Muscle of leg (tissue), 11 donors: ENCODE measurements around the gene PSMA6. TPM values are rescaled to one million over a fixed set of nuclear protein-coding genes. Genes with fewer than 3 reads are reported as not detected.
"Not testable (repeated sequence)": the region's sequence is repeated elsewhere in the genome, so short reads cannot be mapped to it uniquely, and the experiment has no call there.

Experiments used
- DNase-seq: peaks from one replicate; pipeline ENCODE4 v3.0.0; 2013
- H3K27ac ChIP-seq: one replicate; pipeline ENCODE4 v1.5.1; 2013; ENCODE audit warnings: mild to moderate bottlenecking, low read length, control low read depth
- H3K27me3 ChIP-seq: one replicate; pipeline ENCODE4 v1.6.1; 2013; ENCODE audit warnings: low read length; ENCODE audit not compliant: control insufficient read depth, insufficient read depth
- H3K36me3 ChIP-seq: one replicate; pipeline ENCODE4 v1.6.1; 2013; ENCODE audit warnings: low read length; ENCODE audit not compliant: control insufficient read depth, insufficient read depth
- H3K4me1 ChIP-seq: one replicate; pipeline ENCODE4 v1.6.1; 2013; ENCODE audit warnings: low read length; ENCODE audit not compliant: control insufficient read depth, insufficient read depth
- H3K4me3 ChIP-seq: one replicate; pipeline ENCODE4 v1.5.1; 2013; ENCODE audit warnings: low read length, control low read depth
- H3K9me3 ChIP-seq: replicated peaks from 2 replicates; pipeline ENCODE4 v1.6.1; 2013; ENCODE audit warnings: low read depth, low read length; ENCODE audit not compliant: control insufficient read depth
- WGBS: methylation state at CpG from one replicate; pipeline ENCODE4 v1.1.5; 2013; ENCODE audit warnings: missing lambda C conversion rate; ENCODE audit not compliant: insufficient coverage; 5-methylcytosine and 5-hydroxymethylcytosine counted together
- polyA plus RNA-seq, 8 donors: library from polyadenylated mRNA; unstranded; fragments of 120-200 nt; gene quantifications; one replicate each; pipeline versions ENCODE4 v1.2.1 to v1.2.3, GENCODE V29; 2013; ENCODE audit warnings: inconsistent platforms in 1 of 8, low replicate concordance in 1 of 8; ENCODE audit not compliant: insufficient read length in 8 of 8, insufficient read depth in 1 of 8
- total RNA-seq: library from RNA; stranded (reverse); fragments of 120-200 nt; gene quantifications from one replicate; pipeline ENCODE4 v1.2.4, GENCODE V29; 2013

PSMA6 gene
- total and polyA plus RNA-seq, 9 donors, result 161 to 218 (median 181) TPM

DNA sequence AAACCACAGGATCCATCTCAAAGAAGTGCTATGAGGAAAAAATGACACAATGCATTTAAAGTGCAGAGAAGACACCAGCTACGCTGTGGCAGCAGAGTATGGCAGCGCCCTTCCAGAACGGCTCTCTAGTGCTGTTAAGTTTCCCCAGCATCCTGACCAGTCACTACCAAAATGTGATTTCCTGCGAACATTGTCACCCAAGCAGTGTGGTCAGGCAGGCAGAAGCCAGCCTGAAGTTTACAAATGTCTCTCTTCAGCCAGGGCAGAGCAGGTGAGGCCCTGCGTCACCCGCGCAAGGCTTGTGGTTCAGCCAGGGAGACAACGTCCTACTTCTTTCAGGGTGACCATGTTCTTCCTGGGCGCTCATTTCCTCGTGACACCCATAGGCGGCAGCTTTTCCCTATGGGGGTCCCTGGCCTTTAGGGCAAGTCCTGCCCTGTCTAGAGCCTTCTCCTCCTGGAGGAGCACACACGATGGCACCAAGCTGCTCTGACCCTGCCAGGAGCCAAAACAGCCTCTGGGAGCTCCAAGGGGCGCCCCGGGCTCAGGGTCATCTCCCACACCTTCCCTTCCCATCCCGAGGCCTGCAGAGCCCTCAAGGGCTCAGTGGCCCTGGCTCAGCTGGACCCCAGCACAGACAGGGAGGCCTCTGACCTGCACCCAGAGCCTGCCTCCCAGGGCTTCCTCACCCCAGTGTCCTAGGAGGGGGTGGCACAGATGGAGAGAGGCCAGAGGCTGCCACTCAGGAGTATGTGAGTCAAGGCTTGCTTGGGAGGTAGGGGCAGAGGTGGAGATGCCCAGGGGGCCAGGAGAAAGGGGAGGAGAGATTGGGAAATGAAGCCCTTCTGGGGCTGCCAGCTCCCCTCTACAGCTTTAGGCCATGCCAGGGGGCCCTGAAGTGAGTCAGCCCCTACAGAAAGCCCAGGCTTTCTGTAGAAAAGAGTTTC is 41.9 kb downstream of the PSMA6 start:
- no peaks in the 10 kb centered on the region for H3K27me3 ChIP-seq
- H3K4me1 ChIP-seq, result peaks cover 30% of the 10 kb centered on the region
- WGBS, result 74% methylated on average over 14 of the region's 15 CpGs

DNA sequence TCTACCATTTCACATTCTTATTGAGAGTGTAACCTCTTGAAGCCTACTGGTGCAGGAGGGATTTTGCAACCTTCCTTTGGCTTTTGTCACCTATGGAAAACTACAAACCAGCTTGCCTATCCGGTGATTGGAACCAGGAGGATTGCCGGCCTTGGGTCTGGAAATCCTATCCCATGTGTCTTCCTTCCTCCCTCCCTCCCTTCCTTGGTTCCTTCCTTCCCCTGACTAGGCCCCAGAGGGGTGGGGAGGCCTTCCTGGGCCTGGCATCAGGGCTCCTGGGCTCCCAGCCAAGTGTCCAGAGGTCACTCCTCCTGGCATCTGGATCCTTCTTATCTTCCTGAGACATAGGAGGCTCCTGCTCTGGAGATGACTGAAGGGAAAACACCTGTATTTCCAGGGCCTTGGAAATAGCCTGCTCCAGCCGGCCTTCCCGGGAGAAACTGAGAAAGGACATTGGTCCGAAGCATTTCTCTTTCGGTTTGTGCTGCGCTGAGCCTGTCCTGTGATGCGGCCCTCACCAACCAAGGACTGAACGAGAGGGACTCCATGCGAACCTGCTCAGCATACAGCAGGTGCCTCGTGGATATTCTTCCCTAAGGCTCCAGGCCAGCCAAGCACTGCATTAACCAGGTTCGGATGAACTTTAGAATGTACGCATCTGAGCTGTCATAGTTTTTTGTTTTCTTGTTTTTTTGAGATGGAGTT is 43.4 kb downstream of the PSMA6 start:
- DNase-seq, result peak; percentile 36
- H3K4me3 ChIP-seq, result no peak overlapping the region
- H3K27me3 ChIP-seq, result no peaks in the 10 kb centered on the region
- WGBS, result 79% methylated on average over 11 of the region's 13 CpGs
- H3K27ac ChIP-seq, result peak overlapping the region; percentile 20
- H3K4me1 ChIP-seq, result peaks cover 38% of the 10 kb centered on the region
- no peaks in the 10 kb centered on the region for H3K9me3 ChIP-seq
- no peaks in the 10 kb centered on the region for H3K36me3 ChIP-seq

More for the DNA sequence above, 41.9 kb downstream of the PSMA6 start:
- Histone ChIP-seq H3K27ac (no peak overlapping the region), H3K36me3 (no peaks in the 10 kb centered on the region), H3K4me3 (no peak overlapping the region), H3K9me3 (no peaks in the 10 kb centered on the region)
- no peak for DNase-seq

DNA sequence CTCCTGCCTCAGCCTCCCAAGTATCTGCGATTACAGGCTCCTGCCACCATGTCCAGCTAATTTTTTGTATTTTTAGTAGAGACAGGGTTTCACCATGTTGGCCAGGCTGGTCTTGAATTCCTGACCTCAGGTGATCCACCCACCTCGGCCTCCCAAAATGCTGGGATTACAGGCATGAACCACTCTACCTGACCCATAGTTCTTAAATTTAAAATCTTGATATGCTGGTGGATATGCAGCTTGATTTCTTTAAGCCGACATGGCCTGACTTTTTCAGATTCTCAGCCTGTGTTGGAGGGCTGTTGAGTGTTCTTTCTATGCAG is 44.0 kb downstream of the PSMA6 start:
- not testable (repeated sequence) for DNase-seq, H3K36me3 ChIP-seq, H3K4me3 ChIP-seq, H3K9me3 ChIP-seq, H3K27me3 ChIP-seq
- Histone ChIP-seq H3K27ac (peak overlapping the region; percentile 83), H3K4me1 (peaks cover 43% of the 10 kb centered on the region)
- no CpG with 5 or more reads among the region's 3 CpGs for WGBS

DNA sequence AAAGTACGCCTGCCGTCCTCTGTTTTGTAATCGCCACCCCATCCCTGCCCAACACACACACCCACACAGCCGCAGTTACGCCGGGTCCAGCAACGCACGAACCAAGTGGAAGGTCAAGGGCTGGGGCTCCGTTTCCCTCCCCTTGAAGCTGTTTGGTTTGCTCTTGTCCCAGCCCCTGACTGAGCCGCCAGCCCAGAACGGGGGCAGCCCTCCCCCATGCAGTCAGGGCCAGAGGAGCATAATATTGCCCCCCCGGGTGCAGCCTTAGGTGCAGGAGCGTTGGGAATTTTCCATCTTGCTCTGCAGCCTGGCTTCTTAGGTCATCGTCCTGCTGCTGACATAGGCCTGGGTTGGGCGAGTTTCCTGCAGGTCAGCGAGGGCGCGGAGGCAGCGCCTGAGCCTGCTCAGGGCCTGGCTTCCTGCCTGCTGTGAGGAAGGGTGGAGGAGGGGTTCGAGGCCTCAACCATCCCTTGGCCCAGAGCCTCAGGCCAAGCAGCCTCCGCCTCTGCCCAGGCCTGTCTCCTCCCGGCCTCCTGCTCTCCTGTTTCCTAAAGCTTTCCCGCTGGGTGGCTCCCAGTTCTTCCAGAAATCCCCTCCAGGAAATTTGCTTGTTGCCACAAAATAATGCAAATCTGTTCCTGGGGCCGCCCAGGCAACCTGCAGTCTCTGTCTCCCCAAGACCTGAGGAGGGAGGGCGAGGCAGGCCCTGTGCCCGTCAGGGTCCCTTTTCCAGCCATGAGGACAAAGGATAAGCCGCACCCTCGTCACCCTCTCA is 44.5 kb downstream of the PSMA6 start:
- WGBS, result 22% methylated on average over 24 of the region's 28 CpGs
- peaks cover 49% of the 10 kb centered on the region for H3K4me1 ChIP-seq
- no peaks in the 10 kb centered on the region for H3K36me3 ChIP-seq
- H3K27ac ChIP-seq, result peak overlapping the region; percentile 83
- H3K27me3 ChIP-seq, result no peaks in the 10 kb centered on the region
- no peak overlapping the region for H3K4me3 ChIP-seq
- DNase-seq, result peak; percentile 88
- H3K9me3 ChIP-seq, result no peaks in the 10 kb centered on the region

DNA sequence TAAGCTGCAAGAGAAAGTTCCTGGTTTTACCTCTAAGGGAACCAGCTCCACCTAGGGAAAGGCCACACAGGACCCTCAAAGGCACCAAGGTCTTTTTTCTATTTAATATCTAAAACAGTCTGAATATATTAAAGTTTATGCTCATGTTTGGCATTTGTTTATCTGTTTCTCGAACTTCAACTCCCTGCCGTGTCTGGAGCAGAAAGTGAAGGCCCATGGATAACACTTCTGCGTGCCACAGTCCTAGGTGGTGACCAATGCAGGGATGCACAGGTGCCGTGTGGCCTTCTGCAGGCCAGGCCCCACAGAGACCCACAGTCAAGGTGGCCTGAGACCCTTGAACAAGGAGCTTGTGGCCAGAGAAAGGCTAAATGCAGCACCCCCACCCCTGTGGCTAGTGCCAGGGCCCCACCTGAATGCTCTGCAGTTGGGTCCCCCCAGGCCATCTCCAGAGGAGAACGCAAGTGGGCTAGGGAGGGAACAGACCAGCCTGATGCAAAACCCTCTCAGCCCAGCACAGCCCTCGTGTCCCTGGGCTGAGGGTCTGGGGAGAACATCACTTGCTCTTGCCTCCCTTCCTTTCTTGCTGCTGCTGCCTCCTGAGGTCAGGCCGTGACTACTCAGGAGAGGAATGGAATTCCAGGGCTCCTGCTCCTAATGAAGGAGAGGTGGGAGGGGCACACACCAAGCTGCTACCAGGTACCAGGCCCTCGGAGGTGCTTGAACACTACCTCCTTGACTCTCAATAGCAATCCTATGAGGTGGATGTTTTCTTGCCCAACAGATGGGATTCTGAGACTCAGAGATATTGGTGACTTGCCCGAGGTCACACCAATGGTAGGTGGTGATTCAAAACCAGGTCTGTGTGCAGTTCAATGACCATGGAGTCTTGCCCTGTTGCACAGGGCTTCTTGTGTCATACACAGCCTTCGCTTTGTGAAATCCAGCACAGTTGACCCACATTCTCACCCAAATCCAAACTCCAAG is 45.4 kb downstream of the PSMA6 start:
- Histone ChIP-seq H3K4me1 (peaks cover 58% of the 10 kb centered on the region), H3K4me3 (no peak overlapping the region), H3K9me3 (no peaks in the 10 kb centered on the region), H3K36me3 (no peaks in the 10 kb centered on the region), H3K27me3 (no peaks in the 10 kb centered on the region), H3K27ac (peak overlapping the region; percentile 83)
- no peak for DNase-seq
- 80% methylated on average over 6 of the region's 10 CpGs for WGBS

DNA sequence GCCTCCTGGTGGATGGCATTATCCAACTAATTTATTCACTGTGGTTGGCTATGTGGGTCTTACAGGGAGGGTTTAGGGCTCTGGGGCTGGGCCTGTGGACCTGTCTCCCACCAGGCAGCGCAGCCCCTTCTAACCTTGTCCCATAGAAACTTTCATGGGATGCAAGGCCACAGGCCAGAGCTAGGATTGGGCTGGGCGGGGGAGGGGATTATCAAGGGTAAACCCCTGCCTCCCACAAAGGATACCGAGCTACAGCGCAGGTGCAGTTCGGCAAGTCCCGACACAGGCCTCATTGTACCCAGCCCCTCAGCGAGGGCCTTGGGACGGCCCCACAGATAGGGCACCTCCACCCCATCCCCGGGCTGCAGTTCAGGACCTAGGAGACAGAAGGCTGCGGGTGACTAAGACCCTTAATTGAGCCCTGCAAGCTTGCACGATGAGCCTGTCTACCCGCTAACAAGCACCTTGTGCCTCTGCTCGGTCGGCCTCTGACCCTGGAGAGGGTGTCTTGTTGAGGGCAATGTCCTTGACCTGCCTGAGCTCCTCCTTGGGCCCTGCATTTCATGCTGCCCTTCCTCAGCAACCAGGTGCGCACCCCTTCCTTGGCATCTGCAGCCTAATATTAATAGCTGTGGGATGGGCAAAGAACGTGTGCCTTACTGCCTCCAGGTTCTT is 46.7 kb downstream of the PSMA6 start:
- Histone ChIP-seq H3K27me3 (no peaks in the 10 kb centered on the region), H3K27ac (no peak overlapping the region), H3K4me1 (peaks cover 55% of the 10 kb centered on the region), H3K36me3 (no peaks in the 10 kb centered on the region), H3K9me3 (no peaks in the 10 kb centered on the region), H3K4me3 (no peak overlapping the region)
- 84% methylated on average over 9 of the region's 16 CpGs for WGBS
- no peak for DNase-seq

DNA sequence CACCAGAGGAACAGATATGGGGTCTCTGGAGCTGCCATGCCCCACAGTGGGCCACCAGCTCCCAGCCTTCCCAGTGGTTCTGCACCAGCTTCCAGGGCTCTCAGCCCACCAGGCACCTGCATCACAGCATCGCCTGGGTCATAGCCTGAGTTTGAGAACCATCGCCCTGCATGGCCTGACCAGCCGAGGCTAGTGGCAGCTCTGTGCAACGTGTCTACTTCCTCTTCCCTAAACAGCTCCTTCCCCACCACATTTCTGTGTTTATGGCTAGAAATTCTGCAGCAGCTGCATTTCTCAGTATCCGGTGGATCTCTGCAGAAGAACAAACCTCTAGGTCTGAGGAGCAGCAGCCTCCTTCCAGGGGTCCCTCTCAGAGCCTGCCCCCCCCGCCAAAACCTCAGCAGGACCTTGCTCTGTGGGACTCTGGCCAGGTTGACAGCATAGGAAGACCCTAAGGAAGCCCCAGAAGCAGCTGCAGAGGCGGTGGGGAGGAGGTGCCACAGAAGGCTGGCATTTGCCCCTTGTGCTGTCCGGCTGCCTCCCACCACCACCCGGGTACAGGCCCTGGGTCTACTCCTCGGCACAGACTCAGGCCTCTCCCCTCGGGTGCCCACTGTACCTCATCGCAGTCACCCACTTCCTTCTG is 47.7 kb downstream of the PSMA6 start:
- H3K27me3 ChIP-seq, result no peaks in the 10 kb centered on the region

DNA sequence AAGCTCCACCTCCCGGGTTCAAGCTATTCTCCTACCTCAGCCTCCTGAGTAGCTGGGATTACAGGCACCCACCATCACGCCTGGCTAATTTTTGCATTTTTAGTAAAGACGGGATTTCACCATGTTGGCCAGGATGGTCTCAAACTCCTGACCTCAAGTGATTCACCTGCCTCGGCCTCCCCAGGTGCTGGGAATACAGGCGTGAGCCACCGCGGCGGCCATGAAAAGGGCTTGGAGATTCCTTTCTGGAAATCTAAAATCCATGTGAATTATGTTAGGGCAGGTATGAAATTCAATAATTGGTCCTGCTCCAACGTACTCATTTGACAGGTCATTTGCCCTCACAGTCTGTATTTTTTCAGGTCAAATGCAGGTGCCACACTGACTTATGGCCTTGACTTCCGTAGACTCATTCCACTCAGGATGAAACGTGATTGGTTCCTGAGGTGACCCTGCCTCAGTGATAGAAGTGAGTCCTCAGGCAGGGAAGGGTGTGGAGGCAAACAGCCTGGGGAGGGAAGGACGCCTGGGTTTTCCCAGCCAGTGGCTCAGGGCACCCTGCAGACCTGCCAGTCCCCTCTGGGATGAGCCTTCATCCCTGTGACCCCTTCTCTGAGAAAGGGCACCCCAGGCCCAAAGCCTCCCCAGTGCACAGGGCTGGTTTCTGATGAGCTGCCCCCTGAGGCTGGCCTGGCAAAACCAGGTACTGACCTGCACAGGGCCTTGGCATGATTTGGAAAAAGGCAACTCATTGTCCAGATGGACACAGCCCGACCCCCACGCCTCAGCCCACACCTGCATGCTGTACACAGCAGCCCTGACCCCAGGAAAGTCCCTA is 48.7 kb downstream of the PSMA6 start:
- DNase-seq, result no peak
- WGBS, result 90% methylated on average over 10 of the region's 14 CpGs
- no peak overlapping the region for H3K4me3 ChIP-seq

More for the DNA sequence above, 47.7 kb downstream of the PSMA6 start:
- Histone ChIP-seq H3K9me3 (no peaks in the 10 kb centered on the region), H3K36me3 (no peaks in the 10 kb centered on the region), H3K27ac (peak overlapping the region; percentile 35), H3K4me3 (no peak overlapping the region), H3K4me1 (peaks cover 55% of the 10 kb centered on the region)
- DNase-seq, result peak; percentile 68
- WGBS, result 64% methylated on average over 12 of the region's 12 CpGs

More for the DNA sequence above, 48.7 kb downstream of the PSMA6 start:
- Histone ChIP-seq H3K36me3 (no peaks in the 10 kb centered on the region), H3K9me3 (no peaks in the 10 kb centered on the region), H3K27ac (peak overlapping the region; percentile 90), H3K27me3 (no peaks in the 10 kb centered on the region), H3K4me1 (peaks cover 48% of the 10 kb centered on the region)
